Stimulated activated naive CD4-positive, alpha-beta T cell treated with Interleukin-2 at 50 U/mL for 16 hours (primary cell): ENCODE measurements around the gene PTPN7.

ENCODE experiments used
- DNase-seq: peaks from one replicate; lab custom pipeline; 2025; lab: John Stamatoyannopoulos, UW

Gene PTPN7

DNA sequence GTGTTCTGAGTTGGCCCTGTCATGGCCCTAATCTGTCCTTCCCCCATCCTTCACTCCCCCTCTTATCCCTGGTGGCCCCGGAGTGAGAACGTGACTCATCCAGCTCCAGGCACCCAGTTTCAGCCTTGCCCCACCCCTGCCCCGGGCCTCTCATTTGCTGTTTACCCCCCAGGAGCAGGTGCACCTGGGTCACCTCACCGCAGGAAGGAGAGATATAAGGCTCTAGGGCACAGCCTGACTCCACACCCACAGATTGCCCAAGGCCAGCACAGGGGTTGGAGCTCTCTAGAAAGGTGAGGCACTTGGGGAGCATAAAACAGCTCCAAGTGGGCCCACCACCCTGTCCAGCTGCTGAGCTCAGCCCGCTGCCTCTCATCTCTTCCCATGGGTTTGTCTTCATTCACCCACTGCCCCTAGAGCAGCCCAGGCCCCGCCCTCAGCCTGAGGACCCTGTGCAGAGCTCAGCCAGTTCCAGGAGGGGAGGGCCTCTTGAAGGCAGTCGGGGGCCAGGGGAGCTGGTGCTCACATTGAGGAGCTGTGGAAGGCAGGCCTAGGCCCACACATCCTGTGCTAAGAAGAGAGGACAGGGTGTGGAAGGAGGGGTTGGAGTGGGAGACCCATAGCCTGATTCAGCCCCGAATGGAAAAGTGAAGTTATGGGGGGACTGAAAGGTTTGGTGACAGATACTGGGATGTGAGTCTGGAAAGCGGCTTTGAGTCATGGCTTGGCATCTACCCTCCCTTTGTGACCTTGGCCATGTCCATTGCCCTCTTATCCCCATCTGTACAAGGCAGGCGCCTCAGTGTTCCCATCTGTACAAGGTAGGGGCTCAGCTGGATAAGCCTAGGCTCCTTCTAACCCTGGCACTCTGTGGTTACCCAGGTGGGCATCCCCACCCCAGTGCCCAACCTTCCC lies 53.8 kb downstream of the PTPN7 start:
- no peak for DNase-seq

DNA sequence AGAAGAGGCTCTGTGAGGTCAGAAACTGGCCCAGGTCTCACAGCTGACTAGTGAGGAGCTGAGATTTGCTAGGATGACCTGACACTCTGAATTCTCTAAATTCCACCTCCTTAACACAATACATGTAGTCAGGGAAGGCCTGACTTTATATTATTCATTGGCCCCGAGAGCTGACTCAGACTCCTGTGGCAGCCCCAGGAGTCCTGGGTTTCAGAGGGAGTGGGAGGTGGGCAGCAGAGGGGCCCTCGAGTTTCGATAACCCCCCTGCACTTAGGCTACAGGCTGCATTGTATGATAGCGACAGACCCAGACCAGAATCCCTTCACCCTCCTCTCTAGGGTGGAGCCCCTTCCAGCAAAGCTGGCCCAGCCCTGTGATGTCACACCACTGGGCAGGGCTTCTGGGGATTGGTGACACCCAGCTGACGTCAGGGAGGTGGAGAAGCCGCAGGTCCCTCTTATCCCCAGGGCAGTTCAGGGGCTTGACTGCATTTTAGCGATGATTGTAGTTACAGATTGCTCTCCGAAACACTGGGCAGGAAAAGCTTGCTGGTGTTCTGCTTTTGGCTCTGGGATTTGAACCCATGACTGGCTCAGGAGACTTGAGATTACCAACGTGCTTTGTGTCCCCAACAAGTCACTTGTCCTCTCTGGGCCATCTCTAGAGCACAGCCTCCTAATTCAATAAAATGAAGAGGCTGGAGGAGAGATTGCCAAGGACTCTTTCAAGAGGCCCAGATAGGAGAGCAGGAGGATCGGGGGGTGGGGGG lies 54.6 kb downstream of the PTPN7 start:
- DNase-seq: no peak

DNA sequence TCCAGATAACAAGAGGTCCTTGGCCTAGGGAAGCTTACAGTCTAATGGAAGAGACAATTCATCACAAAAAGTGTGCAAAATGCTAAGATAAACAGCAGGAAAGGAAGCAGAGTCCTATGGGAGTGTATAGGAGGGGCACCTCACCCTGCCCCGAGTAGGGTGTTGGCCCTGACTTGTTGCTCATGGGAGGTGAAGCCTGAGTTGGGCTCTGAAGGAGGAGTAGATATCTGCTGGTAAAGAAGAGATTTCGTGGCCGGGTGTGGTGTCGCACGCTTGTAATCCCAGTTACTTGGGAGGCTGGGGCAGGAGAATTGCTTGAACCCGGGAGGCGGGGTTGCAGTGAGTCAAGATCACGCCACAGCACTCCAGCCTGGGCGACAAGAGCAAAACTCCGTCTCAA lies 56.3 kb downstream of the PTPN7 start:
- DNase-seq: no peak

DNA sequence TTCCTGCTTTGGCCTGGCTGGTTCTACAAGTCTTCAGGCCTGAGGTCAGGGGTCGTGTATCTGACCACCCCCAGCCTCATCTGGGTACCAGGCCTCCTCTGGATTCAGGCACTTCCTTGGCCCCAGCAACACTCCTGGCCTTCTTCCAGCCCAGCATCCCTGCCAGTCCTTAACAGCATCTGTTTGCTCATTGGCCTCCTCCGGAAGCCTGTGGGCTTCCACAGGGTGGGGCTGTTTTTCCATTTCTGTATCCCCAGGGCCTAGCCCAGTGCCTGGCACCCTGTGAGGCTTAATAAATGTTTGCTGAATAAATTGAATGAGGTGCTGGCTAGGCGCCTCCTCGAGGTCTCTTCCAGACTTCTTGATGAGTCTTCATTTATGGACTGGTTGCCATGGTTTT lies 59.2 kb downstream of the PTPN7 start:
- DNase-seq: no peak
